Mucosa of stomach (tissue), 1 donor: ENCODE results near the gene LAMC2.

Experiments used
- H3K27me3 ChIP-seq: one replicate; pipeline ENCODE4 v1.7.0; 2013; ENCODE audit warnings: mild to moderate bottlenecking, low read length; ENCODE audit not compliant: control insufficient read depth, insufficient read depth
- H3K36me3 ChIP-seq: one replicate; pipeline ENCODE4 v1.7.0; 2013; ENCODE audit warnings: low read length; ENCODE audit not compliant: control insufficient read depth, insufficient read depth
- H3K4me1 ChIP-seq: one replicate; pipeline ENCODE4 v1.7.0; 2013; ENCODE audit warnings: mild to moderate bottlenecking, low read length; ENCODE audit not compliant: control insufficient read depth, insufficient read depth
- H3K4me3 ChIP-seq: one replicate; pipeline ENCODE4 v1.7.0; 2013; ENCODE audit warnings: low read length
- H3K9ac ChIP-seq: one replicate; pipeline ENCODE4 v1.7.0; 2013; ENCODE audit warnings: mild to moderate bottlenecking, low read length, moderate library complexity
- H3K9me3 ChIP-seq: one replicate; pipeline ENCODE4 v1.7.0; 2013; ENCODE audit warnings: mild to moderate bottlenecking, low read length, moderate library complexity; ENCODE audit not compliant: control insufficient read depth
- donor health status: Pancreatic carcinoma.

LAMC2 gene

DNA sequence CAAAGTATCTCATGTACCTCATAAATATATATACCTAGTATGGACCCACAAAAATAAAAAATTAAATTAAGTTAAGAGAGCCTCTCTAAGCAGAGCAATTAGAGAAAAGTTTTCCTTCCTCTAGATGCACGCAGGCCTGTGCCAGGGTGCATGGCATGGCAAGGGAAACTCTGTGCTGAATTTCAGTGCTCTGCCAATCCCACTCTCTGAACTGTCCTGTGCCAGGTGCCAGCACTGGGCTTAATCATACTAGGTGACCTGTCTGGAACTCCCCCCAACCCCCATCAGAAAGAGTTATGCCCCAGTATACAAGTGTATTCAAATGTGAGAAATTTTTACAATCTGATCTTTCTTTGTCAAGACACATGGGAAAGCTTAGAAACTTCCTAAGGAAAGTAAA is 10.4 kb upstream of the LAMC2 start:
- Histone ChIP-seq H3K9me3 (no peaks in the 10 kb centered on the region), H3K27me3 (no peaks in the 10 kb centered on the region), H3K36me3 (no peaks in the 10 kb centered on the region), H3K9ac (no peak overlapping the region), H3K4me1 (peaks cover 12% of the 10 kb centered on the region), H3K4me3 (no peak overlapping the region)

GRCh38 chr1:183178545-183178944 is 7.5 kb upstream of the LAMC2 start:
- no peaks in the 10 kb centered on the region for H3K9me3 ChIP-seq
- H3K27me3 ChIP-seq = no peaks in the 10 kb centered on the region
- no peak overlapping the region for H3K4me3 ChIP-seq
- peaks cover 17% of the 10 kb centered on the region for H3K4me1 ChIP-seq
- H3K9ac ChIP-seq = no peak overlapping the region
- no peaks in the 10 kb centered on the region for H3K36me3 ChIP-seq

DNA sequence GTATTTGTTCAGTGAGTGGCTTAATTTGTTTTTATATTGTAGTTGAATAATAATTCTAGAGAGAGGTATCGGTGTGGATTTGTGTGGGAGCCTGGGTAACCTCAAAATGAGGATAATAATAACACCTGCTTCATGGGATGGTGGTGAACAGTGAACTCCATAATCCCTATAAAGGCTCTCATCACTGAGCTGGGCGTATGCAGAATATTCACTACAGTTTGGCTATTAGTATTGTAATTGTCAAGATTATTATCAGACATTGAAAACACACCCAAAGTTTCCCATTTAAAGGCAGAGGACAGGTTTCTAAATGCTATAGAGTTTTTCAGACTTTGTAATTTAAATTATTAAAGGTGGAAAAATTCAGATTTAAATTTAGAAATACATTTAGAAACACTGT is 7.0 kb upstream of the LAMC2 start:
- Histone ChIP-seq H3K9me3 (no peaks in the 10 kb centered on the region), H3K27me3 (no peaks in the 10 kb centered on the region), H3K36me3 (no peaks in the 10 kb centered on the region), H3K4me3 (no peak overlapping the region), H3K9ac (no peak overlapping the region), H3K4me1 (peaks cover 17% of the 10 kb centered on the region)

- Histone ChIP-seq H3K4me1 (peaks cover 17% of the 10 kb centered on the region), H3K9ac (no peak overlapping the region), H3K4me3 (no peak overlapping the region), H3K27me3 (no peaks in the 10 kb centered on the region), H3K9me3 (no peaks in the 10 kb centered on the region), H3K36me3 (no peaks in the 10 kb centered on the region)
Observed at GRCh38 chr1:183180218-183180617, 5.8 kb upstream of the LAMC2 start.

GRCh38 chr1:183180634-183181056 is 5.4 kb upstream of the LAMC2 start:
- Histone ChIP-seq H3K36me3 (no peaks in the 10 kb centered on the region), H3K4me3 (no peak overlapping the region), H3K9me3 (no peaks in the 10 kb centered on the region), H3K27me3 (no peaks in the 10 kb centered on the region), H3K9ac (no peak overlapping the region), H3K4me1 (peaks cover 17% of the 10 kb centered on the region)

GRCh38 chr1:183186841-183187240 is 777 bp downstream of the LAMC2 start:
- no peaks in the 10 kb centered on the region for H3K4me1 ChIP-seq
- no peaks in the 10 kb centered on the region for H3K27me3 ChIP-seq
- no peaks in the 10 kb centered on the region for H3K36me3 ChIP-seq
- H3K4me3 ChIP-seq = peak overlapping the region; percentile 75
- no peaks in the 10 kb centered on the region for H3K9me3 ChIP-seq
- H3K9ac ChIP-seq = peak overlapping the region; percentile 85

DNA sequence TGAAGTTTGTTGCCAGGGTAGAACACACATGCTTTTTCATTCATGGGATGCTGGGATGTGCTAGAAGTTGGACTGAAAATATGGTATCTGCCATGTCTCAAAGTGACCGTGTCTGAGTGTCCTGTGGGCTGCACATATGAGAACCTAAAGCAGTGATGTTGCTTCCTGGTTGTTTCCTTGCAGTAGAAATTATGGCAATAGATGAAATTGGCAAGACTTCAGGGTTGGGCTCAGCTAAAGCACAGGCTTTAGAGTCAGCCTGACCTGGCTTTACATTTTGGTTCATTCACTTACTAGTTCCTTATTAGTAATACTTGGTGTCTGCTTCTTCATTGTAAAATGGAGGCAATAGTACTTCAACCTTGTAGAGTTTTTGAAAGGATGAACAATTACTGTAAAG is 2.2 kb downstream of the LAMC2 start:
- Histone ChIP-seq H3K4me3 (no peak overlapping the region), H3K9ac (no peak overlapping the region), H3K36me3 (no peaks in the 10 kb centered on the region), H3K9me3 (no peaks in the 10 kb centered on the region), H3K4me1 (no peaks in the 10 kb centered on the region), H3K27me3 (no peaks in the 10 kb centered on the region)

DNA sequence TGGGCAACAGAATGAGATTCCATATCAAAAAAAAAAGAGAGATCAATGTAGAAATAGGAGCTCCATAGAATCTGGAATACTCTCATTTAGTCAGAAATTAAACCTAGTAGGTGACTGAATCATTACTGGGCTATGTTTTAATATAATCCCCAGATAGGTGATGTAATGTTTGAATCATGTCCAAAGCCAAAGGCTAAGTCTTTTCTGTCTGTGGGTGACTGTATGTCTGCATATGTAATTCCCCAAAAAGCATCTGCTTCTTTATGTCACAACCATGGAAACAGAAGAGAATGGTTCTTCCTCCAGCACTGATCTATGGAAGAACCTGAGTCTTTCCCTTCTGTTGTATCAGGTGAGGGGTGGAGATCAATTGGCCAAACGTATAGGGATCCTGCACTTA is 5.8 kb downstream of the LAMC2 start:
- H3K9ac ChIP-seq = no peak overlapping the region
- H3K27me3 ChIP-seq = no peaks in the 10 kb centered on the region
- H3K36me3 ChIP-seq = no peaks in the 10 kb centered on the region
- no peak overlapping the region for H3K4me3 ChIP-seq
- H3K9me3 ChIP-seq = no peaks in the 10 kb centered on the region
- peaks cover 5% of the 10 kb centered on the region for H3K4me1 ChIP-seq

DNA sequence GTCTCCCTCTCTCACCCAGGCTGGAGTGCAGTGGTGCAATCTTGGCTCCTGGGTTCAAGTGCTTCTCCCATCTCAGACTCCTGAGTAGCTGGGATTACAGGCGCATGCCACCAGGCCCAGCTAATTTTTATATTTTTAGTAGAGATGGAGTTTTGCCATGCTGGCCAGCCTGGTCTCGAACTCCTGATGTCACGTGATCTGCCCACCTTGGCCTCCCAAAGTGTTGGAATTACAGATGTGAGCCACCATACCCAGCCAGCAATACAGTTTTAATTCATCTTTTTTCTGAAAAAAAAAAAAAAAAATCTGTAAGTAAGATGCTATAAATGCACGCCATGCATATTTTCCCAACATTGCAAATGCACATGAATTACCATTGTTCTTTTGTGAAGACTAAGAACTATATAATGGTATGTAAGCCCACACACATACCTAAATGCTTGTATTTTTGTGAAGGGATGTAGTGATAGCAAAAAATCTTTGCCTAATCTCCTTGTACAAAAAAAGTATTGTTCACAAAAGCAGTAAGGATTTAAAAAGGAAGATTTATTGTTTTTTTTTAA is 8.0 kb downstream of the LAMC2 start:
- H3K4me1 ChIP-seq = peaks cover 5% of the 10 kb centered on the region
- H3K9ac ChIP-seq = no peak overlapping the region
- no peaks in the 10 kb centered on the region for H3K36me3 ChIP-seq
- H3K27me3 ChIP-seq = no peaks in the 10 kb centered on the region
- H3K4me3 ChIP-seq = no peak overlapping the region
- no peaks in the 10 kb centered on the region for H3K9me3 ChIP-seq

DNA sequence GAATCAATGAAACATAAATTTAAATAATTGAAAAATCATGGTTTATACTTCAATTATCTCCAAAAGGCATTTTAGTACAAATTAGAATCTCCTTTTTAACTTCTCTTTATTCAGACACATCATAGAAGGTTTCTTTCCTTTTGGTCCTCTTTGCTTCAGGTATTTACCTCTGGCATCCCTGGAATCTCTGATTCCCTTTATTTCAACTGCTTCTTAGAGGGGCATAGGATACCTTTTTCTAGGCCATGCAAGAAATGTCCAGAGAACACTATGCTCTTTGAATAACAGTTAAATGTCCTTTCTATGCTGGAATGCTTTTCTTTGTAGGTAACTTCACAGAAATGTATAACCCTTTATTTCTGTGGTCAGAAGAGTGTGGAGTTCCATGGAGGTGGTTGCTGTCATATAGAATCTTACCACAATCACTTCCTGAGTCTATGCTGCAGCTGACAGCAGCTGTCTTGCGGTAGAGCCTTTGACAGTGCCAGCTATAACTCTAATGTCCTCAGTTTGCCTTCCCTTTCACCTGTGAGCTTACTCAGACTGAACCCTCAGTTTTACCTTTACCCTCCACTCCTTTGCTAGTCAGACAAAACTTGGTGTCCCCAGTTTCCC is 8.6 kb downstream of the LAMC2 start:
- peaks cover 5% of the 10 kb centered on the region for H3K4me1 ChIP-seq
- H3K4me3 ChIP-seq = no peak overlapping the region
- H3K27me3 ChIP-seq = no peaks in the 10 kb centered on the region
- H3K36me3 ChIP-seq = no peaks in the 10 kb centered on the region
- H3K9me3 ChIP-seq = no peaks in the 10 kb centered on the region
- no peak overlapping the region for H3K9ac ChIP-seq

DNA sequence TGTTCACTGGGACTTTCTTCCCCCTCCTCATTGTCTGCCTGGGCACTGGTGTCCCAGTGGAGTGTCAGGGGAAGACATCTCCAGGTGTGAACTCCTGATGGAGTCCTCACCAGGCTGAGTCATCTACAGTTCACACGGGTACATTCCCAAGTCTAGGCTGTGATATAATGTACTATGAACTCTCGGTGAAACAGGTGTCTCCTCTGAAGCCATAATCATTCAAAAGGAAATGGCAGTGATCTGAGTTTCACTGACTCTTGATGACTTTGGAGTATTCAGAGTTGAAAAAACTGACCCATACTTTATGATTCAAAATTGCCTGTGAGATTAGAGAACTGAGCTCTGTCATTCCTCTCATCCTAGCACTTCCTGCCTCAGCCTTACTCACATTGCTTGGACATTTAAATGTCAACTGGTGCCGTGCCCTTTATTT is 9.1 kb downstream of the LAMC2 start:
- Histone ChIP-seq H3K4me3 (no peak overlapping the region), H3K27me3 (no peaks in the 10 kb centered on the region), H3K4me1 (peaks cover 5% of the 10 kb centered on the region), H3K36me3 (no peaks in the 10 kb centered on the region), H3K9ac (no peak overlapping the region), H3K9me3 (no peaks in the 10 kb centered on the region)

DNA sequence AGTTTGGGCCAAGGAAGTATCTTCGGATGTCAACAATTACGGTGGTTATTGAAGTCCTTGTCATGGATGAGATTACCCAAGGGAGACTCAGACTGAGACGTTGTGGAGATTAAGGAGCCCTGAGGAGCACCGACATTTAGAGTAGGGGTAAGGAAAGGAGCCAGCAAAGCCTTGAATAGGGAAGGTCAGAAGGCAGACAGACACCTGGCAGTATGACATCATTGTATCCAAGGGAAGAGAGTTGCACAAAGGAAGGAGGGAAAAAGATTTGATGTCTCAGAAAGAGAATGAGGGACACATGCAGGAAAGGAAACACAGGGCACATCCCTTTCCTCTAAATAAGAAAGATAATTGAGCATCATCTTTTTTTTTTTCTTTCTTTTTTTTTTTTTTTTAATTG is 11.7 kb downstream of the LAMC2 start:
- Histone ChIP-seq H3K36me3 (no peaks in the 10 kb centered on the region), H3K27me3 (no peaks in the 10 kb centered on the region), H3K4me1 (peaks cover 5% of the 10 kb centered on the region), H3K9ac (no peak overlapping the region), H3K4me3 (no peak overlapping the region), H3K9me3 (no peaks in the 10 kb centered on the region)

DNA sequence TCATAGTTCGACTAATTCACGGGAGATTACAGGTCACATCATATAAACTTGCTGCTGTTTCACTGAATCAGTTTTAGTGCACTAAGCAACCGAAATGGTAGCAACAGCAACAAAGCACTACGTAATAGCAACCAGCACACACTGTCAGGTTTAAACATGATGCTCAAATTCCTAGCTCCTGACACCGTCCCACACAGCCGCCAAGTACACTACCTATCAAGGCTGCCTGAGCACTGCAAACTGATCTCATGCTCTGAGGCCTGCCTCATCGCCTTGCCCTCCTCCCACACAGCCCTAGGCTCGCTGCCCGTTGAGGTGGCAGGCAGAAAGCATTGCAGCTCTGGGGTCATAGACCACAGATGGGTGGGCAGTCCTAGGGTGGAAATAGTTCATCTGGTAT is 12.4 kb downstream of the LAMC2 start:
- H3K27me3 ChIP-seq = no peaks in the 10 kb centered on the region
- no peak overlapping the region for H3K9ac ChIP-seq
- peaks cover 5% of the 10 kb centered on the region for H3K4me1 ChIP-seq
- no peaks in the 10 kb centered on the region for H3K9me3 ChIP-seq
- no peaks in the 10 kb centered on the region for H3K36me3 ChIP-seq
- H3K4me3 ChIP-seq = no peak overlapping the region
